ENCODE measurements around the gene PDZD4. TPM values are rescaled to one million over a fixed set of nuclear protein-coding genes. Genes with fewer than 3 reads are reported as not detected.

PDZD4 gene
- total RNA-seq, 2 experiments from 2014 or later, result not detected

DNA sequence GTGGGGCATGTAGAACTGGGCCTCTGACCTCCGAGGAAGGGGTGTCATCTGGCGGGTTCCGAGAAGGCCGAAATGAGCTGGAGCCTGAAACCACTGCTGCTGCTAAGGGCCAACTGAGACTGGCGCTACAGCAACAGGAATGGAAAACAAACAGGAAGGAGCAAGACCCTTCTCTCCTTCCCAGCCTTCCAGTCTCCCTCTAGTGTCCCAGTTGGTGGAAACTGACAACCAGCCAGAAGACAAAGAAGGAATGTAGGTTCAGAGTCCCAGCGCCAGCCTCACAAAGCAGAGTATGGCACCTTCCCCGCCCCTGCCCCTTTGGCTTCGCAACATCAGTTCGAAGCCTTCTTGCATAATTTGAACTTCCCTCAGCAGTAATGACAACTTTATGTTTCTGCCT, 24.4 kb upstream of the PDZD4 start:
- intact Hi-C loops (cut with micrococcal nuclease; ENCODE audit: unreplicated experiment), result no loop called here
- POLR2A ChIA-PET, result no interaction called here
- Histone ChIP-seq H3K79me2 (ENCODE audit: insufficient read depth, low read depth, low read length) (no peaks in the 10 kb centered on the region), H3K9me3 (ENCODE audit: low read length) (no peaks in the 10 kb centered on the region), H3K4me1 (ENCODE audit: insufficient read depth, low read length, poor library complexity, severe bottlenecking) (no peaks in the 10 kb centered on the region), H3K4me3 (ENCODE audit: low read depth, low read length, poor library complexity, severe bottlenecking) (no peak overlapping the region), H3K36me3 (ENCODE audit: insufficient read depth, low read length) (no peaks in the 10 kb centered on the region), H4K20me1 (ENCODE audit: insufficient read depth, low read length) (no peaks in the 10 kb centered on the region), H3K9me2 (ENCODE audit: insufficient read depth, low read length) (no peaks in the 10 kb centered on the region), H2AFZ (ENCODE audit: low read length) (no peak overlapping the region), H3K4me2 (ENCODE audit: low read length) (no peak overlapping the region), H3K27ac (ENCODE audit: low read depth, low read length, poor library complexity, severe bottlenecking) (no peak overlapping the region)
- BruUV-seq (replicated peaks), result no TSS peak
- TF ChIP-seq EZH2phosphoT487 (IDR thresholded peaks at IDR 0.05; ENCODE audit: borderline replicate concordance, low read depth, low read length) (no peak), CTCF (conservative IDR thresholded peaks at IDR 0.05; ENCODE audit: low read length) (no peak)
- CTCF ChIA-PET (ENCODE audit: unreplicated experiment), result no interaction called here
- DNase-seq (ENCODE audit: low spot score), result no peak

DNA sequence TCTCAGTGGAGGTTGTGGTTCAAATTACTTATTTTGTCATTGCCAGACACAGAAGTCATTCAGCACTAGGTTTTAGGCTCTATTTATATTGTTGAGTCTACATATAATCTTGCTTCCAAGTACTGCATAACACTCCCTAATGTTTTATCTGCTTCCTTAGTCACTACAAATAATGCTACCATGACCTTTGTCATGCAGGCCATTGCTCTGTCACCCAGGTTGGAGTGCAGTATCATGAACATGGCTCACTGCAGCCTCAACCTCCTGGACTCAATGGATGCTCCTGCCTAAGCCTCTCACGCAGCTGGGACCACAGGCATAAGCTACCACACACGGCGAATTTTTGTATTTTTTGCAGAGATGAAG, 23.5 kb upstream of the PDZD4 start:
- no peak overlapping the region for H3K4me2 ChIP-seq (ENCODE audit: low read length)
- no peak for DNase-seq (ENCODE audit: low spot score)
- no peaks in the 10 kb centered on the region for H4K20me1 ChIP-seq (ENCODE audit: insufficient read depth, low read length)
- no peaks in the 10 kb centered on the region for H3K9me2 ChIP-seq (ENCODE audit: insufficient read depth, low read length)
- no peak overlapping the region for H2AFZ ChIP-seq (ENCODE audit: low read length)
- H3K36me3 ChIP-seq (ENCODE audit: insufficient read depth, low read length), result no peaks in the 10 kb centered on the region
- TF ChIP-seq EZH2phosphoT487 (IDR thresholded peaks at IDR 0.05; ENCODE audit: borderline replicate concordance, low read depth, low read length) (no peak), CTCF (conservative IDR thresholded peaks at IDR 0.05; ENCODE audit: low read length) (no peak)
- BruUV-seq (replicated peaks), result no TSS peak
- H3K79me2 ChIP-seq (ENCODE audit: insufficient read depth, low read depth, low read length), result no peaks in the 10 kb centered on the region
- H3K9me3 ChIP-seq (ENCODE audit: low read length), result no peaks in the 10 kb centered on the region
- POLR2A ChIA-PET, result no interaction called here
- H3K4me3 ChIP-seq (ENCODE audit: low read depth, low read length, poor library complexity, severe bottlenecking), result no peak overlapping the region
- no peaks in the 10 kb centered on the region for H3K4me1 ChIP-seq (ENCODE audit: insufficient read depth, low read length, poor library complexity, severe bottlenecking)
- CTCF ChIA-PET (ENCODE audit: unreplicated experiment), result no interaction called here
- intact Hi-C loops (cut with micrococcal nuclease; ENCODE audit: unreplicated experiment), result no loop called here
- no peak overlapping the region for H3K27ac ChIP-seq (ENCODE audit: low read depth, low read length, poor library complexity, severe bottlenecking)

- ChIA-PET POLR2A (no interaction called here), CTCF (ENCODE audit: unreplicated experiment) (no interaction called here)
- no peaks in the 10 kb centered on the region for H4K20me1 ChIP-seq (ENCODE audit: insufficient read depth, low read length)
- no peaks in the 10 kb centered on the region for H3K36me3 ChIP-seq (ENCODE audit: insufficient read depth, low read length)
- no peaks in the 10 kb centered on the region for H3K79me2 ChIP-seq (ENCODE audit: insufficient read depth, low read depth, low read length)
- no TSS peak for BruUV-seq (replicated peaks)
- no peak overlapping the region for H3K4me2 ChIP-seq (ENCODE audit: low read length)
- H3K9me3 ChIP-seq (ENCODE audit: low read length), result no peaks in the 10 kb centered on the region
- intact Hi-C loops (cut with micrococcal nuclease; ENCODE audit: unreplicated experiment), result no loop called here
- no peak overlapping the region for H2AFZ ChIP-seq (ENCODE audit: low read length)
- no peaks in the 10 kb centered on the region for H3K9me2 ChIP-seq (ENCODE audit: insufficient read depth, low read length)
- TF ChIP-seq EZH2phosphoT487 (IDR thresholded peaks at IDR 0.05; ENCODE audit: borderline replicate concordance, low read depth, low read length) (no peak), CTCF (conservative IDR thresholded peaks at IDR 0.05; ENCODE audit: low read length) (no peak)
- H3K4me3 ChIP-seq (ENCODE audit: low read depth, low read length, poor library complexity, severe bottlenecking), result no peak overlapping the region
- H3K27ac ChIP-seq (ENCODE audit: low read depth, low read length, poor library complexity, severe bottlenecking), result no peak overlapping the region
- no peak for DNase-seq (ENCODE audit: low spot score)
- no peaks in the 10 kb centered on the region for H3K4me1 ChIP-seq (ENCODE audit: insufficient read depth, low read length, poor library complexity, severe bottlenecking)
These were observed 23.0 kb upstream of the PDZD4 start for GRCh38 chrX:153853180-153853901.

Measured in OCI-LY7 (cell line).